Spleen (tissue), 7 donors: ENCODE measurements around the gene KIT.

ENCODE experiments used
- POLR2A ChIP-seq, 3 donors: fragments of 450-650 bp; IDR thresholded peaks; one replicate each; pipeline ENCODE4 v1.5.1; 2017; ENCODE audit warnings: antibody characterized with exemption in 3 of 3, mild to moderate bottlenecking in 1 of 3
- TF ChIP-seq, protein P1 (sequence below), 11 experiments: fragments of 200-600 bp in 7 of 11; fragments of 450-650 bp in 4 of 11; sonication (generic) in 4 of 11; IDR thresholded peaks in 8 of 11; conservative IDR thresholded peaks in 3 of 11; 1 replicate in 7 of 11; 2 replicates in 4 of 11; pipeline versions ENCODE4 v1.4.0 to v1.8.0; 2016 to 2021; ENCODE audit warnings: antibody characterized with exemption in 11 of 11, inconsistent platforms in 4 of 11, mild to moderate bottlenecking in 1 of 11
- donor health status: DM: no; HTN: no; CAD: no; lungs with moderate emphysema.
- donor health status: DM: no; HTN: no; CAD: no.
- donor health status: DM: no; HTN: no; CAD: no.

DNA sequence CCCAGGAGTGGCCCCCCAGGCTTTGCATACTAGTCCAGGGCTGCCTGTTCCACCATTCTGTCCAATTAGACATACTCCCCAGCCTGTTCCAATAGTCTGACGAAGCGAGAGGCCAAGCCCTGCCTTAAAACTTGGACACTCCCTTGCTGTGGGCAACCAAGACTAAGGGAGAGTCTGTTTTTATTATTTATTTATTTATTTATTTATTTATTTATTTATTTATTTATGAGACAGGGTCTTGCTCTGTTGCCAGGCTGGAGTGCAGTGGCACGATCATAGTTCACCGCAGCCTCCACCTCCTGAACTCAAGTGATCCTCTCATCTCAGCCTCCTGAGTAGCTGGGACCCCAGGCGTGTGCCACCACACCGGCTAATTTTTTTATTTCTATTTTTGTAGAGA, 6.6 kb downstream of the KIT start:
- TF ChIP-seq, protein P1, sequence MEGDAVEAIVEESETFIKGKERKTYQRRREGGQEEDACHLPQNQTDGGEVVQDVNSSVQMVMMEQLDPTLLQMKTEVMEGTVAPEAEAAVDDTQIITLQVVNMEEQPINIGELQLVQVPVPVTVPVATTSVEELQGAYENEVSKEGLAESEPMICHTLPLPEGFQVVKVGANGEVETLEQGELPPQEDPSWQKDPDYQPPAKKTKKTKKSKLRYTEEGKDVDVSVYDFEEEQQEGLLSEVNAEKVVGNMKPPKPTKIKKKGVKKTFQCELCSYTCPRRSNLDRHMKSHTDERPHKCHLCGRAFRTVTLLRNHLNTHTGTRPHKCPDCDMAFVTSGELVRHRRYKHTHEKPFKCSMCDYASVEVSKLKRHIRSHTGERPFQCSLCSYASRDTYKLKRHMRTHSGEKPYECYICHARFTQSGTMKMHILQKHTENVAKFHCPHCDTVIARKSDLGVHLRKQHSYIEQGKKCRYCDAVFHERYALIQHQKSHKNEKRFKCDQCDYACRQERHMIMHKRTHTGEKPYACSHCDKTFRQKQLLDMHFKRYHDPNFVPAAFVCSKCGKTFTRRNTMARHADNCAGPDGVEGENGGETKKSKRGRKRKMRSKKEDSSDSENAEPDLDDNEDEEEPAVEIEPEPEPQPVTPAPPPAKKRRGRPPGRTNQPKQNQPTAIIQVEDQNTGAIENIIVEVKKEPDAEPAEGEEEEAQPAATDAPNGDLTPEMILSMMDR (IDR thresholded peaks at IDR 0.05 in 8 of 11, conservative IDR thresholded peaks at IDR 0.05 in 3 of 11) = no peak
- TF ChIP-seq POLR2A (IDR thresholded peaks at IDR 0.05) = no peak
